ENCODE results near the gene TMEM132C. TPM values are rescaled to one million over a fixed set of nuclear protein-coding genes. Genes with fewer than 3 reads are reported as not detected.
A peak's percentile ranks its signal among the peaks of the same experiment; 100 is the strongest.

TMEM132C gene
- total and polyA plus RNA-seq, 2 of the 8 experiments (the other 6 are each of a cell fraction or from before 2014, with no cell fraction given), result 0.23 to 0.76 TPM

GRCh38 chr12:128259556-128260070 lies 7.4 kb upstream of the TMEM132C start (continued):
- TF ChIP-seq CTCF (IDR thresholded peaks at IDR 0.05; ENCODE audit: control extremely low read depth in 1 of 3, insufficient read depth in 1 of 3, low read depth in 1 of 3, low read length in 3 of 3) (peak; percentile 34 to 80 (median 78)), RAD21 (IDR thresholded peaks at IDR 0.05 in 1 of 2, conservative IDR thresholded peaks at IDR 0.05 in 1 of 2; ENCODE audit: low read depth in 2 of 2, low read length in 2 of 2) (peak; percentile 94 to 96), ATF2 (IDR thresholded peaks at IDR 0.05; ENCODE audit: low read length) (no peak), SUZ12 (IDR thresholded peaks at IDR 0.05; ENCODE audit: low read length) (no peak), SRF (IDR thresholded peaks at IDR 0.05; ENCODE audit: low read depth, low read length) (no peak), POU5F1 (IDR thresholded peaks at IDR 0.05; ENCODE audit: low read depth, low read length) (no peak)
